Measurements from ENCODE around the gene CTAGE4. TPM values are rescaled to one million over a fixed set of nuclear protein-coding genes. Genes with fewer than 3 reads are reported as not detected.
"Not testable (repeated sequence)": the region's sequence is repeated elsewhere in the genome, so short reads cannot be mapped to it uniquely, and the experiment has no call there.

The CTAGE4 gene
- 0.28 TPM for total RNA-seq
- polyA plus RNA-seq, result 0.62 TPM
- long read RNA-seq, donor 1, result 0 reads
- long read RNA-seq, donor 2, result 0 reads
- long read RNA-seq, donor 3, partial matches to known transcripts, result 0 of 1 reads
- long read RNA-seq, donor 3, other reads (novel, unspliced or antisense), result 0 of 1 reads
- long read RNA-seq, donor 4, result 0 reads
- long read RNA-seq, donor 5, partial matches to known transcripts, result 0 of 1 reads
- long read RNA-seq, donor 5, other reads (novel, unspliced or antisense), result 0 of 1 reads
- long read RNA-seq, donor 6, result 0 reads
- long read RNA-seq, donor 7, result 0 reads
- long read RNA-seq, donor 8, result 0 reads
- long read RNA-seq, donor 9, result 0 reads
- long read RNA-seq, donor 10, result 0 reads

GRCh38 chr7:144183166-144183565 lies at the start of gene CTAGE4:
Gene CTAGE4, plus strand, starts transcription at chr7:144183466. Its CDS starts 38 bp downstream, at chr7:144183504.
- no CpG with 5 or more reads among the region's 19 CpGs for WGBS
- H3K36me3 ChIP-seq (ENCODE audit: control insufficient read depth in 2 of 2, insufficient read depth in 2 of 2, low read length in 1 of 2), result not testable (repeated sequence)

GRCh38 chr7:144134116-144134515 lies 49.1 kb upstream of the CTAGE4 start:
- H3K4me1 ChIP-seq (ENCODE audit: control insufficient read depth in 2 of 2, insufficient read depth in 2 of 2, low read length in 2 of 2), result no peaks in the 10 kb centered on the region
- H3K36me3 ChIP-seq (ENCODE audit: control insufficient read depth in 2 of 2, insufficient read depth in 2 of 2, low read length in 1 of 2), result no peaks in the 10 kb centered on the region
- no peaks in the 10 kb centered on the region for H3K27me3 ChIP-seq (ENCODE audit: control insufficient read depth in 2 of 2, insufficient read depth in 1 of 2, low read length in 1 of 2)
- H3K27ac ChIP-seq (ENCODE audit: low read depth in 1 of 2, low read length in 1 of 2), result no peak overlapping the region
- H3K9me3 ChIP-seq (ENCODE audit: control insufficient read depth in 2 of 2, insufficient read depth in 1 of 2, low read length in 1 of 2), result no peaks in the 10 kb centered on the region
- H3K4me3 ChIP-seq (ENCODE audit: low read length in 2 of 2), result no peak overlapping the region
- WGBS, result 98% methylated on average over 1 of the region's 1 CpG
- DNase-seq (ENCODE audit: low read depth in 6 of 9, low spot score in 9 of 9), result no peak

More at GRCh38 chr7:144183166-144183565, at the start of gene CTAGE4:
- H3K4me3 ChIP-seq (ENCODE audit: low read length in 2 of 2); H3K27me3 ChIP-seq (ENCODE audit: control insufficient read depth in 2 of 2, insufficient read depth in 1 of 2, low read length in 1 of 2); H3K27ac ChIP-seq (ENCODE audit: low read depth in 1 of 2, low read length in 1 of 2); H3K9me3 ChIP-seq (ENCODE audit: control insufficient read depth in 2 of 2, insufficient read depth in 1 of 2, low read length in 1 of 2); DNase-seq (ENCODE audit: low read depth in 6 of 9, low spot score in 9 of 9); H3K4me1 ChIP-seq (ENCODE audit: control insufficient read depth in 2 of 2, insufficient read depth in 2 of 2, low read length in 2 of 2): not testable (repeated sequence)

- no peaks in the 10 kb centered on the region for H3K27me3 ChIP-seq (ENCODE audit: control insufficient read depth in 2 of 2, insufficient read depth in 1 of 2, low read length in 1 of 2)
- no peaks in the 10 kb centered on the region for H3K4me1 ChIP-seq (ENCODE audit: control insufficient read depth in 2 of 2, insufficient read depth in 2 of 2, low read length in 2 of 2)
- no peak for DNase-seq (ENCODE audit: low read depth in 6 of 9, low spot score in 9 of 9)
- H3K9me3 ChIP-seq (ENCODE audit: control insufficient read depth in 2 of 2, insufficient read depth in 1 of 2, low read length in 1 of 2), result no peaks in the 10 kb centered on the region
- H3K36me3 ChIP-seq (ENCODE audit: control insufficient read depth in 2 of 2, insufficient read depth in 2 of 2, low read length in 1 of 2), result no peaks in the 10 kb centered on the region
- H3K4me3 ChIP-seq (ENCODE audit: low read length in 2 of 2), result no peak overlapping the region
- H3K27ac ChIP-seq (ENCODE audit: low read depth in 1 of 2, low read length in 1 of 2), result no peak overlapping the region
- 93% methylated on average over 1 of the region's 1 CpG for WGBS
Measured at GRCh38 chr7:144137501-144137900, 45.8 kb upstream of the CTAGE4 start.

DNA sequence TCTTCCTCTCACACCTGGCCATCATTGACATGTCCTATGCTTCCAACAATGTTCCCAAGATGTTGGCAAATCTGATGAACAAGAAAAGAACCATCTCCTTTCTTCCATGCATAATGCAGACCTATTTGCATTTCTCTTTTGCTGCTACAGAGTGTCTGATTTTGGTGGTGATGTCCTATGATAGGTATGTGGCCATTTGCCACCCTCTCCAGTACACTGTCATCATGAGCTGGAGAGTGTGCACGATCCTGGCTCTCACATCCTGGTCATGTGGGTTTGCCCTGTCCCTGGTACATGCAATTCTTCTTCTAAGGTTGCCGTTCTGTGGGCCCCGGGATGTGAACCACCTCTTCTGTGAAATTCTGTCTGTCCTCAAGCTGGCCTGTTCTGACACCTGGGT lies 41.1 kb upstream of the CTAGE4 start:
- no peak for DNase-seq (ENCODE audit: low read depth in 6 of 9, low spot score in 9 of 9)
- Histone ChIP-seq H3K27ac (ENCODE audit: low read depth in 1 of 2, low read length in 1 of 2) (no peak overlapping the region), H3K9me3 (ENCODE audit: control insufficient read depth in 2 of 2, insufficient read depth in 1 of 2, low read length in 1 of 2) (peaks cover 1 to 5% of the 10 kb centered on the region in 2 donors), H3K27me3 (ENCODE audit: control insufficient read depth in 2 of 2, insufficient read depth in 1 of 2, low read length in 1 of 2) (no peaks in the 10 kb centered on the region), H3K4me3 (ENCODE audit: low read length in 2 of 2) (no peak overlapping the region), H3K36me3 (ENCODE audit: control insufficient read depth in 2 of 2, insufficient read depth in 2 of 2, low read length in 1 of 2) (no peaks in the 10 kb centered on the region), H3K4me1 (ENCODE audit: control insufficient read depth in 2 of 2, insufficient read depth in 2 of 2, low read length in 2 of 2) (no peaks in the 10 kb centered on the region)
- 96% methylated on average over 3 of the region's 3 CpGs for WGBS

GRCh38 chr7:144144426-144144825 lies 38.8 kb upstream of the CTAGE4 start:
- no peaks in the 10 kb centered on the region for H3K36me3 ChIP-seq (ENCODE audit: control insufficient read depth in 2 of 2, insufficient read depth in 2 of 2, low read length in 1 of 2)
- no peaks in the 10 kb centered on the region for H3K4me1 ChIP-seq (ENCODE audit: control insufficient read depth in 2 of 2, insufficient read depth in 2 of 2, low read length in 2 of 2)
- no peak for DNase-seq (ENCODE audit: low read depth in 6 of 9, low spot score in 9 of 9)
- H3K9me3 ChIP-seq (ENCODE audit: control insufficient read depth in 2 of 2, insufficient read depth in 1 of 2, low read length in 1 of 2), result peaks cover 1 to 8% of the 10 kb centered on the region in 2 donors
- H3K4me3 ChIP-seq (ENCODE audit: low read length in 2 of 2), result no peak overlapping the region
- WGBS, result 97% methylated on average over 3 of the region's 3 CpGs
- H3K27ac ChIP-seq (ENCODE audit: low read depth in 1 of 2, low read length in 1 of 2), result no peak overlapping the region
- no peaks in the 10 kb centered on the region for H3K27me3 ChIP-seq (ENCODE audit: control insufficient read depth in 2 of 2, insufficient read depth in 1 of 2, low read length in 1 of 2)

- 92% methylated on average over 2 of the region's 2 CpGs for WGBS
- Histone ChIP-seq H3K4me3 (ENCODE audit: low read length in 2 of 2) (no peak overlapping the region), H3K27me3 (ENCODE audit: control insufficient read depth in 2 of 2, insufficient read depth in 1 of 2, low read length in 1 of 2) (no peaks in the 10 kb centered on the region), H3K36me3 (ENCODE audit: control insufficient read depth in 2 of 2, insufficient read depth in 2 of 2, low read length in 1 of 2) (no peaks in the 10 kb centered on the region), H3K27ac (ENCODE audit: low read depth in 1 of 2, low read length in 1 of 2) (no peak overlapping the region), H3K4me1 (ENCODE audit: control insufficient read depth in 2 of 2, insufficient read depth in 2 of 2, low read length in 2 of 2) (no peaks in the 10 kb centered on the region), H3K9me3 (ENCODE audit: control insufficient read depth in 2 of 2, insufficient read depth in 1 of 2, low read length in 1 of 2) (peaks cover 1 to 8% of the 10 kb centered on the region in 2 donors)
- no peak for DNase-seq (ENCODE audit: low read depth in 6 of 9, low spot score in 9 of 9)
Measured at GRCh38 chr7:144148224-144148827, 34.9 kb upstream of the CTAGE4 start.

GRCh38 chr7:144158861-144159260 lies 24.4 kb upstream of the CTAGE4 start:
- H3K4me1 ChIP-seq (ENCODE audit: control insufficient read depth in 2 of 2, insufficient read depth in 2 of 2, low read length in 2 of 2), result no peaks in the 10 kb centered on the region
- WGBS, result 93% methylated on average over 1 of the region's 1 CpG
- H3K36me3 ChIP-seq (ENCODE audit: control insufficient read depth in 2 of 2, insufficient read depth in 2 of 2, low read length in 1 of 2), result no peaks in the 10 kb centered on the region
- H3K27ac ChIP-seq (ENCODE audit: low read depth in 1 of 2, low read length in 1 of 2), result no peak overlapping the region
- H3K4me3 ChIP-seq (ENCODE audit: low read length in 2 of 2), result no peak overlapping the region
- no peak for DNase-seq (ENCODE audit: low read depth in 6 of 9, low spot score in 9 of 9)
- H3K9me3 ChIP-seq (ENCODE audit: control insufficient read depth in 2 of 2, insufficient read depth in 1 of 2, low read length in 1 of 2), result no peaks in the 10 kb centered on the region
- no peaks in the 10 kb centered on the region for H3K27me3 ChIP-seq (ENCODE audit: control insufficient read depth in 2 of 2, insufficient read depth in 1 of 2, low read length in 1 of 2)

- Histone ChIP-seq H3K4me3 (ENCODE audit: low read length in 2 of 2) (no peak overlapping the region), H3K27ac (ENCODE audit: low read depth in 1 of 2, low read length in 1 of 2) (no peak overlapping the region), H3K36me3 (ENCODE audit: control insufficient read depth in 2 of 2, insufficient read depth in 2 of 2, low read length in 1 of 2) (no peaks in the 10 kb centered on the region), H3K27me3 (ENCODE audit: control insufficient read depth in 2 of 2, insufficient read depth in 1 of 2, low read length in 1 of 2) (no peaks in the 10 kb centered on the region), H3K4me1 (ENCODE audit: control insufficient read depth in 2 of 2, insufficient read depth in 2 of 2, low read length in 2 of 2) (no peaks in the 10 kb centered on the region), H3K9me3 (ENCODE audit: control insufficient read depth in 2 of 2, insufficient read depth in 1 of 2, low read length in 1 of 2) (no peaks in the 10 kb centered on the region)
- DNase-seq (ENCODE audit: low read depth in 6 of 9, low spot score in 9 of 9), result no peak
- WGBS, result 91% methylated on average over 2 of the region's 2 CpGs
Measured at GRCh38 chr7:144164784-144165183, 18.5 kb upstream of the CTAGE4 start.

- H3K27me3 ChIP-seq (ENCODE audit: control insufficient read depth in 2 of 2, insufficient read depth in 1 of 2, low read length in 1 of 2), result not testable (repeated sequence)
Measured at GRCh38 chr7:144171594-144172350, 11.5 kb upstream of the CTAGE4 start.

More at GRCh38 chr7:144171594-144172350, 11.5 kb upstream of the CTAGE4 start:
- H3K9me3 ChIP-seq (ENCODE audit: control insufficient read depth in 2 of 2, insufficient read depth in 1 of 2, low read length in 1 of 2); H3K4me3 ChIP-seq (ENCODE audit: low read length in 2 of 2); H3K36me3 ChIP-seq (ENCODE audit: control insufficient read depth in 2 of 2, insufficient read depth in 2 of 2, low read length in 1 of 2); H3K4me1 ChIP-seq (ENCODE audit: control insufficient read depth in 2 of 2, insufficient read depth in 2 of 2, low read length in 2 of 2); H3K27ac ChIP-seq (ENCODE audit: low read depth in 1 of 2, low read length in 1 of 2); DNase-seq (ENCODE audit: low read depth in 6 of 9, low spot score in 9 of 9): not testable (repeated sequence)
- WGBS, result 97% methylated on average over 4 of the region's 4 CpGs
